Upper lobe of left lung (tissue), 6 donors: ENCODE measurements around the gene ARHGAP15. TPM values are rescaled to one million over a fixed set of nuclear protein-coding genes. Genes with fewer than 3 reads are reported as not detected.

ENCODE experiments used
- ATAC-seq, 2 donors: fragments of 200-7000 bp; cut with Tn5 transposase; one replicate each; pipeline ENCODE4 v1.9.1; 2022; ENCODE audit warnings: mild to moderate bottlenecking in 2 of 2, moderate library complexity in 2 of 2; ENCODE audit not compliant: low FRiP score in 2 of 2
- DNase-seq, 2 donors: peaks; one replicate each; pipeline ENCODE4 v3.0.0-alpha.2; 2019 to 2020
- H3K27ac ChIP-seq, 4 donors: fragments of 200-600 bp; sonication (generic); one replicate each; pipeline ENCODE4 v1.5.1; 2016 to 2019
- H3K27me3 ChIP-seq, 4 donors: fragments of 200-600 bp; sonication (generic); one replicate each; pipeline ENCODE4 v1.5.1; 2017 to 2019
- H3K36me3 ChIP-seq, 4 donors: fragments of 200-600 bp; sonication (generic); one replicate each; pipeline ENCODE4 v1.5.1; 2016 to 2019
- H3K4me1 ChIP-seq, 4 donors: fragments of 200-600 bp; sonication (generic); one replicate each; pipeline ENCODE4 v1.5.1; 2018 to 2019
- H3K4me3 ChIP-seq, 4 donors: fragments of 200-600 bp; sonication (generic); one replicate each; pipeline ENCODE4 v1.5.1; 2017 to 2019; ENCODE audit warnings: mild to moderate bottlenecking in 2 of 4, moderate library complexity in 1 of 4
- H3K9me3 ChIP-seq, 4 donors: fragments of 200-600 bp; sonication (generic); one replicate each; pipeline ENCODE4 v1.5.1; 2018 to 2019
- CTCF ChIP-seq, 6 experiments: fragments of 450-650 bp in 4 of 6; fragments of 200-600 bp in 2 of 6; sonication (generic) in 2 of 6; IDR thresholded peaks; one replicate each; pipeline ENCODE4 v1.5.1; 2016 to 2019; ENCODE audit warnings: antibody characterized with exemption in 6 of 6
- EP300 ChIP-seq, 4 donors: sonication (generic); formaldehyde crosslinking; IDR thresholded peaks; one replicate each; pipeline ENCODE4 v1.5.1; 2017; ENCODE audit warnings: antibody characterized with exemption in 4 of 4, control low read depth in 2 of 4
- POLR2A ChIP-seq, 4 donors: fragments of 450-650 bp; IDR thresholded peaks; one replicate each; pipeline ENCODE4 v1.5.1; 2016 to 2017; ENCODE audit warnings: antibody characterized with exemption in 4 of 4, mild to moderate bottlenecking in 2 of 4
- POLR2AphosphoS5 ChIP-seq, 2 donors: sonication (generic); formaldehyde crosslinking; IDR thresholded peaks; one replicate each; pipeline ENCODE4 v1.5.1; 2017; ENCODE audit warnings: antibody characterized with exemption in 2 of 2
- WGBS, 2 donors: methylation state at CpG; one replicate each; pipeline ENCODE4 v1.1.5; 2017 to 2018; 5-methylcytosine and 5-hydroxymethylcytosine counted together
- total RNA-seq, 6 donors: library from RNA; depleted of rRNA in 4 of 6; stranded (reverse); fragments of >200 nt in 4 of 6; gene quantifications; one replicate each; pipeline versions ENCODE4 v1.1.0 to v1.2.1, GENCODE V29; 2016 to 2021
- donor health status: DM: no; HTN: no; CAD: no; lungs with moderate emphysema.
- donor health status: DM: no; HTN: yes; CAD: no; lungs with severe emphysema.

ARHGAP15 gene
- total RNA-seq, 6 donors from 2014 or later: 11.9 to 57.6 (median 17.5) TPM

GRCh38 chr2:143741205-143741604 is 612.0 kb downstream of the ARHGAP15 start:
- DNase-seq: no peak
- H3K36me3 ChIP-seq: no peaks in the 10 kb centered on the region

GRCh38 chr2:143742581-143742980 is 613.4 kb downstream of the ARHGAP15 start:
- TF ChIP-seq CTCF (IDR thresholded peaks at IDR 0.05) (no peak), POLR2A (IDR thresholded peaks at IDR 0.05) (no peak), POLR2AphosphoS5 (IDR thresholded peaks at IDR 0.05) (no peak), EP300 (IDR thresholded peaks at IDR 0.05) (no peak)
- H3K36me3 ChIP-seq: no peaks in the 10 kb centered on the region
- no peaks in the 10 kb centered on the region for H3K9me3 ChIP-seq
- DNase-seq (no peak), ATAC-seq (no peak)
- H3K4me3 ChIP-seq: no peak overlapping the region
- peak overlapping the region in 1 of 4 donors; percentile 19 for H3K27ac ChIP-seq
- 72 to 76% methylated on average over 5 of the region's 5 CpGs for WGBS, 2 donors
- no peaks in the 10 kb centered on the region for H3K4me1 ChIP-seq
- H3K27me3 ChIP-seq: no peaks in the 10 kb centered on the region

More at GRCh38 chr2:143741205-143741604, 612.0 kb downstream of the ARHGAP15 start:
- Histone ChIP-seq H3K4me3 (no peak overlapping the region), H3K4me1 (no peaks in the 10 kb centered on the region), H3K27ac (no peak overlapping the region), H3K27me3 (no peaks in the 10 kb centered on the region), H3K9me3 (no peaks in the 10 kb centered on the region)
- TF ChIP-seq POLR2AphosphoS5 (IDR thresholded peaks at IDR 0.05): no peak
- TF ChIP-seq EP300 (IDR thresholded peaks at IDR 0.05): no peak
- TF ChIP-seq POLR2A (IDR thresholded peaks at IDR 0.05): no peak
- TF ChIP-seq CTCF (IDR thresholded peaks at IDR 0.05): no peak
- ATAC-seq: no peak

GRCh38 chr2:143744114-143744513 is 614.9 kb downstream of the ARHGAP15 start:
- WGBS, 2 donors: 91 to 92% methylated on average over 2 of the region's 2 CpGs
- no peaks in the 10 kb centered on the region for H3K27me3 ChIP-seq
- no peak overlapping the region for H3K4me3 ChIP-seq
- H3K36me3 ChIP-seq: no peaks in the 10 kb centered on the region
- no peak for ATAC-seq
- no peaks in the 10 kb centered on the region for H3K9me3 ChIP-seq
- DNase-seq: no peak
- H3K4me1 ChIP-seq: no peaks in the 10 kb centered on the region
- TF ChIP-seq POLR2A (IDR thresholded peaks at IDR 0.05) (no peak), POLR2AphosphoS5 (IDR thresholded peaks at IDR 0.05) (no peak), CTCF (IDR thresholded peaks at IDR 0.05) (no peak), EP300 (IDR thresholded peaks at IDR 0.05) (no peak)
- no peak overlapping the region for H3K27ac ChIP-seq

GRCh38 chr2:143745060-143745459 is 615.8 kb downstream of the ARHGAP15 start:
- peak in 1 of 2 donors; percentile 40 for ATAC-seq
- H3K27me3 ChIP-seq: no peaks in the 10 kb centered on the region
- H3K4me3 ChIP-seq: no peak overlapping the region
- DNase-seq: no peak
- H3K27ac ChIP-seq: no peak overlapping the region
- H3K36me3 ChIP-seq: no peaks in the 10 kb centered on the region
- no peaks in the 10 kb centered on the region for H3K9me3 ChIP-seq
- TF ChIP-seq POLR2A (IDR thresholded peaks at IDR 0.05): no peak
- no peak for TF ChIP-seq POLR2AphosphoS5 (IDR thresholded peaks at IDR 0.05)
- TF ChIP-seq CTCF (IDR thresholded peaks at IDR 0.05): no peak
- no peak for TF ChIP-seq EP300 (IDR thresholded peaks at IDR 0.05)
- WGBS, 2 donors: 81 to 85% methylated on average over 2 of the region's 2 CpGs
- no peaks in the 10 kb centered on the region for H3K4me1 ChIP-seq

GRCh38 chr2:143754742-143755141 is 625.5 kb downstream of the ARHGAP15 start:
- WGBS, 2 donors: 71% methylated on average over 1 of the region's 1 CpG
- Histone ChIP-seq H3K9me3 (no peaks in the 10 kb centered on the region), H3K4me1 (no peaks in the 10 kb centered on the region), H3K27ac (no peak overlapping the region), H3K27me3 (no peaks in the 10 kb centered on the region), H3K4me3 (no peak overlapping the region), H3K36me3 (no peaks in the 10 kb centered on the region)
- no peak for DNase-seq
- ATAC-seq: no peak
- TF ChIP-seq CTCF (IDR thresholded peaks at IDR 0.05) (no peak), EP300 (IDR thresholded peaks at IDR 0.05) (no peak), POLR2AphosphoS5 (IDR thresholded peaks at IDR 0.05) (no peak), POLR2A (IDR thresholded peaks at IDR 0.05) (no peak)
